ENCODE data around the gene SH3BGRL3.

The SH3BGRL3 gene

DNA sequence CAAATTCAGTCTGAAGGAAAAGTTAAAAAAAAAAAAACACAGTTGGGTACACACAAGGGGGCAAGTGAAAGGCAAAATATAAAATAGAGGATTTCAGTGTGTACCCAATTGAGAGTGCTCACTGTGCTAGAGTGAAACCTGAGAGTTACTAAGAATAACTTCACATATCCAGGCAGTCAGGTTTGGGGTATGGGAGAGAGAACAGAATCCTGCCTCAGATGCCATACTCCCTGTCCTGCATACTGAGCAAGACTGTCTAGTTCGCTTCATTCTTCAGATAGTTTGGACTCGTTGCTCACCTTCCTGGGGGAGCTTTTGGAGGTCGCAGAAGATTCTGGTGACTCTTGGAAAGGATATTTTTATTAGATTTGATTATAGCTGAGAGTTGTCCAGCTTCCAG is 25.5 kb upstream of the SH3BGRL3 start:
- no peak for TF ChIP-seq CTCF (IDR thresholded peaks at IDR 0.05; ENCODE audit: low read depth, low read length)
- no peak overlapping the region for H3K4me3 ChIP-seq (ENCODE audit: low read depth, low read length)

GRCh38 chr1:26257222-26257621 is 22.7 kb upstream of the SH3BGRL3 start:
- no peak overlapping the region for H3K4me3 ChIP-seq (ENCODE audit: low read depth, low read length)
- TF ChIP-seq CTCF (IDR thresholded peaks at IDR 0.05; ENCODE audit: low read depth, low read length) = no peak

DNA sequence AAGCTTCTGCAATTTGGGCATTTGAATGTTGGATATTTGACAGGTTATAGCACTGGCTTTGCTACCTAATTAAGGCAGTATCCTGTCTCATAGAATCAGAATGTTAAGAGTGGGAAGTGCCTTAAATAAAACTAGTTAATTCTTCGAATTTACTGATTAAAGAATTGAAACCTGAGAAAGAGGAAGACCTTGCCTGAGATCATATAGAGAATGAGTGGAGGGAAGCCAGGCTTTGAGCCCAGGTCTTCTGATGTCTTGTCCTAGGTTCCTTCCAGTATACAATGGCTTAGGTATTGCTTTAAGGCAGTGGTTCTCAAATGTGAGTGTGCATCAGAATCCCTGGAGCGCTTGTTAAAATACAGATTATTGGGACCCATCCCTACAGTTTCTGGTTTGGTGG is 20.9 kb upstream of the SH3BGRL3 start:
- TF ChIP-seq CTCF (IDR thresholded peaks at IDR 0.05; ENCODE audit: low read depth, low read length) = no peak
- H3K4me3 ChIP-seq (ENCODE audit: low read depth, low read length) = no peak overlapping the region

DNA sequence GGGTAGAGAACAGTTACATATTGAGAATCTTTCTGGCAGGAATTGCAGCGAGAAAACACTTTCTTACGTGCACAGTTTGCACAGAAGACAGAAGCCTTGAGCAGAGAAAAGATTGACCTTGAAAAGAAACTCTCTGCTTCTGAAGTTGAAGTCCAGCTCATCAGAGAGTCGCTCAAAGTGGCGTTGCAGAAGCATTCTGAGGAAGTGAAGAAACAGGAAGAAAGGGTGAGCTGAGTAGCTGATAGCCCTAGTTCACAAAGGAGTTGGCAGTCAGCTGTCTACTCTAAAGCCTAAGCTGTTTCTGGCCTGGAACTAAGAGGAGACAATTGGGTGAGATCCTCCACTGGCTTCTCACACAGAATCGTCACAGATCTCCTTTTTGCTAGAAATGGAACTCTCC is 20.3 kb upstream of the SH3BGRL3 start:
- H3K4me3 ChIP-seq (ENCODE audit: low read depth, low read length) = no peak overlapping the region
- TF ChIP-seq CTCF (IDR thresholded peaks at IDR 0.05; ENCODE audit: low read depth, low read length) = no peak

GRCh38 chr1:26263212-26263611 is 16.7 kb upstream of the SH3BGRL3 start:
- H3K4me3 ChIP-seq (ENCODE audit: low read depth, low read length) = no peak overlapping the region
- TF ChIP-seq CTCF (IDR thresholded peaks at IDR 0.05; ENCODE audit: low read depth, low read length) = no peak

DNA sequence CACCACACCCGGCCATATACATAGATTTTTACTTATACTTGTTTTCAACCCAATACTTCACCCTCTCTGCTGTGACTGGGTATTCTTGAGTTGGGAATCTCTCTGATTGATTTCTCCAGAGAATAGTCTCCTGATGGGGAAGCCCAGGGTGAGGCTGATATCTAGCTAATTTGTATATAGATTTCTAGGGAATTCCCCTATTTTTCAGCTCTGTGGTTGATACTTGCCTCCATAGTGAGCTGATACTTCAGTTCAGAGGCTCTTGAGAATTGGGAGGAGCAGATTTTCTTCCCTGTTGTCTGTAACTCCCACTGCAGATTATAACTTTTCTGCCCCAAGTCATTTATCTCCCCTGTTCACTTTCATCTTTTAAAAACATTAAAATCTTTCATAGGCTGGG is 14.5 kb upstream of the SH3BGRL3 start:
- H3K4me3 ChIP-seq (ENCODE audit: low read depth, low read length) = no peak overlapping the region
- TF ChIP-seq CTCF (IDR thresholded peaks at IDR 0.05; ENCODE audit: low read depth, low read length) = no peak

GRCh38 chr1:26268290-26269197 is 11.3 kb upstream of the SH3BGRL3 start:
- TF ChIP-seq CTCF (IDR thresholded peaks at IDR 0.05; ENCODE audit: low read depth, low read length) = no peak
- H3K4me3 ChIP-seq (ENCODE audit: low read depth, low read length) = no peak overlapping the region

Data from WI38 (cell line).